ENCODE results near the gene KCNH8.
"Not testable (repeated sequence)": the region's sequence is repeated elsewhere in the genome, so short reads cannot be mapped to it uniquely, and the experiment has no call there.

KCNH8 gene

GRCh38 chr3:19183584-19183983 is 35.3 kb downstream of the KCNH8 start:
- no peak for DNase-seq

GRCh38 chr3:19190126-19190525 is 41.8 kb downstream of the KCNH8 start:
- no peak for DNase-seq

GRCh38 chr3:19190602-19191001 is 42.3 kb downstream of the KCNH8 start:
- DNase-seq = no peak

- no peak for DNase-seq
Measured at GRCh38 chr3:19199131-19199530, 50.8 kb downstream of the KCNH8 start.

GRCh38 chr3:19202303-19202702 is 54.0 kb downstream of the KCNH8 start:
- DNase-seq = no peak

GRCh38 chr3:19202754-19203153 is 54.4 kb downstream of the KCNH8 start:
- DNase-seq = no peak

GRCh38 chr3:19206540-19206939 is 58.2 kb downstream of the KCNH8 start:
- no peak for DNase-seq

- no peak for DNase-seq
Measured at GRCh38 chr3:19213603-19214220, 65.4 kb downstream of the KCNH8 start.

GRCh38 chr3:19215427-19215826 is 67.1 kb downstream of the KCNH8 start:
- DNase-seq = no peak

GRCh38 chr3:19216669-19217337 is 68.5 kb downstream of the KCNH8 start:
- no peak for DNase-seq

GRCh38 chr3:19220311-19220710 is 72.0 kb downstream of the KCNH8 start:
- no peak for DNase-seq

GRCh38 chr3:19221081-19221480 is 72.8 kb downstream of the KCNH8 start:
- no peak for DNase-seq

GRCh38 chr3:19226479-19226878 is 78.2 kb downstream of the KCNH8 start:
- DNase-seq = no peak

- no peak for DNase-seq
Measured at GRCh38 chr3:19228167-19228566, 79.9 kb downstream of the KCNH8 start.

- no peak for DNase-seq
Measured at GRCh38 chr3:19229086-19229485, 80.8 kb downstream of the KCNH8 start.

- not testable (repeated sequence) for DNase-seq
Measured at GRCh38 chr3:19229881-19230280, 81.6 kb downstream of the KCNH8 start.

- DNase-seq = no peak
Measured at GRCh38 chr3:19231792-19232461, 83.6 kb downstream of the KCNH8 start.

- no peak for DNase-seq
Measured at GRCh38 chr3:19232566-19232965, 84.3 kb downstream of the KCNH8 start.

GRCh38 chr3:19233882-19234784 is 85.8 kb downstream of the KCNH8 start:
- not testable (repeated sequence) for DNase-seq

- DNase-seq = no peak
Measured at GRCh38 chr3:19248143-19248542, 99.8 kb downstream of the KCNH8 start.

- no peak for DNase-seq
Measured at GRCh38 chr3:19248767-19249166, 100.5 kb downstream of the KCNH8 start.

- no peak for DNase-seq
Measured at GRCh38 chr3:19250959-19251610, 102.8 kb downstream of the KCNH8 start.

Measured in fibroblast of skin of abdomen (primary cell).